IMR-90 (cell line): ENCODE data around the gene MAPK1. TPM values are rescaled to one million over a fixed set of nuclear protein-coding genes. Genes with fewer than 3 reads are reported as not detected.

Experiments used
- polyA plus RNA-seq, 3 experiments: library from polyadenylated mRNA; depleted of rRNA; stranded (reverse); fragments of >200 nt; gene quantifications; 2 replicates each; pipeline ENCODE4 v1.2.3, GENCODE V29; 2012; ENCODE audit warnings: low replicate concordance in 1 of 3
- total RNA-seq: library from RNA; depleted of rRNA; stranded (reverse); fragments of >200 nt; gene quantifications from 2 replicates; pipeline ENCODE4 v1.2.3, GENCODE V29; 2012
- TF ChIP-seq, protein P1 (sequence below): fragments of 150-350 bp; IDR thresholded peaks from 2 replicates; pipeline ENCODE4 v1.6.1; 2016; ENCODE audit warnings: low read depth, mild to moderate bottlenecking, low read length, moderate library complexity, borderline replicate concordance

Gene MAPK1
- total and polyA plus RNA-seq, 2 of the 4 experiments (the other 2 are of a cell fraction): 41.0 to 51.3 TPM

GRCh38 chr22:21736084-21736642 is 131.3 kb downstream of the MAPK1 start (continued):
- TF ChIP-seq, protein P1, sequence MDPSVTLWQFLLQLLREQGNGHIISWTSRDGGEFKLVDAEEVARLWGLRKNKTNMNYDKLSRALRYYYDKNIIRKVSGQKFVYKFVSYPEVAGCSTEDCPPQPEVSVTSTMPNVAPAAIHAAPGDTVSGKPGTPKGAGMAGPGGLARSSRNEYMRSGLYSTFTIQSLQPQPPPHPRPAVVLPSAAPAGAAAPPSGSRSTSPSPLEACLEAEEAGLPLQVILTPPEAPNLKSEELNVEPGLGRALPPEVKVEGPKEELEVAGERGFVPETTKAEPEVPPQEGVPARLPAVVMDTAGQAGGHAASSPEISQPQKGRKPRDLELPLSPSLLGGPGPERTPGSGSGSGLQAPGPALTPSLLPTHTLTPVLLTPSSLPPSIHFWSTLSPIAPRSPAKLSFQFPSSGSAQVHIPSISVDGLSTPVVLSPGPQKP: no peak
